HEK293 (cell line): Measurements from ENCODE around the gene TMEM255B.

Experiments used
- CTCF ChIA-PET: fragments of 350-600 bp; formaldehyde crosslinking; extraction: SDS; loops from one replicate; lab custom pipeline; 2021; ENCODE audit warnings: antibody characterized with exemption; lab: Yijun Ruan, JAX
- POLR2A ChIA-PET: fragments of 300-600 bp; formaldehyde crosslinking; extraction: SDS; loops from one replicate; lab custom pipeline; 2020; ENCODE audit warnings: antibody characterized with exemption, inconsistent platforms; lab: Yijun Ruan, JAX
- H3K27ac ChIP-seq: fragments of 200-500 bp; sonication (Bioruptor generic); 2 replicates; pipeline ENCODE4 v1.5.1; 2014; ENCODE audit warnings: low read depth, low read length, control low read depth, inconsistent platforms; ENCODE audit errors: extremely low read depth
- H3K36me3 ChIP-seq, 2 experiments: fragments of 200-500 bp in 1 of 2; sonication (Bioruptor generic) in 1 of 2; 1 replicate in 1 of 2; 2 replicates in 1 of 2; pipeline ENCODE4 v1.5.1; 2014 to 2017; ENCODE audit warnings: inconsistent platforms in 2 of 2, low read length in 2 of 2; ENCODE audit not compliant: control insufficient read depth in 2 of 2, insufficient read depth in 1 of 2
- H3K4me1 ChIP-seq: fragments of 200-500 bp; sonication (Bioruptor generic); 2 replicates; pipeline ENCODE4 v1.5.1; 2014; ENCODE audit warnings: mild to moderate bottlenecking, low read length, inconsistent platforms; ENCODE audit not compliant: control insufficient read depth, insufficient read depth
- H3K4me3 ChIP-seq: 2 replicates; pipeline ENCODE4 v1.5.1; 2011; ENCODE audit warnings: low read depth, mild to moderate bottlenecking, control low read depth, low read length, moderate library complexity
- H3K9me3 ChIP-seq: fragments of 200-500 bp; sonication (Bioruptor generic); 2 replicates; pipeline ENCODE4 v1.5.1; 2014; ENCODE audit warnings: low read depth, low read length, inconsistent platforms; ENCODE audit not compliant: control insufficient read depth, insufficient read depth
- EGR2 ChIP-seq: fragments of 450-650 bp; formaldehyde crosslinking; IDR thresholded peaks from 2 replicates; pipeline ENCODE4 v1.5.1; 2016; ENCODE audit warnings: low read depth, missing biosample characterization, missing genetic modification characterization
- FEZF1 ChIP-seq: fragments of 450-650 bp; formaldehyde crosslinking; IDR thresholded peaks from 2 replicates; pipeline ENCODE4 v1.5.1; 2016; ENCODE audit warnings: missing biosample characterization, missing genetic modification characterization
- MEIS1 ChIP-seq: sonication (generic); formaldehyde crosslinking; IDR thresholded peaks from 2 replicates; pipeline ENCODE4 v1.8.1; 2022; ENCODE audit warnings: missing genetic modification reagents, mild to moderate bottlenecking, borderline replicate concordance
- RBAK ChIP-seq: fragments of 450-650 bp; formaldehyde crosslinking; IDR thresholded peaks from 2 replicates; pipeline ENCODE4 v1.5.1; 2016; ENCODE audit warnings: missing biosample characterization, missing genetic modification characterization
- SALL2 ChIP-seq: fragments of 450-650 bp; formaldehyde crosslinking; IDR thresholded peaks from 2 replicates; pipeline ENCODE4 v1.5.0; 2017; ENCODE audit warnings: missing biosample characterization, mild to moderate bottlenecking, missing genetic modification characterization, borderline replicate concordance
- WT1 ChIP-seq: fragments of 450-650 bp; formaldehyde crosslinking; IDR thresholded peaks from 2 replicates; pipeline ENCODE4 v1.5.1; 2016; ENCODE audit warnings: missing biosample characterization, missing genetic modification characterization
- ZBTB1 ChIP-seq: fragments of 450-650 bp; formaldehyde crosslinking; IDR thresholded peaks from 2 replicates; pipeline ENCODE4 v1.5.1; 2016; ENCODE audit warnings: missing biosample characterization, missing genetic modification characterization
- ZNF112 ChIP-seq: fragments of 450-650 bp; formaldehyde crosslinking; IDR thresholded peaks from 2 replicates; pipeline ENCODE4 v1.5.0; 2017; ENCODE audit warnings: missing biosample characterization, missing genetic modification characterization
- ZNF169 ChIP-seq: fragments of 450-650 bp; formaldehyde crosslinking; IDR thresholded peaks from 2 replicates; pipeline ENCODE4 v1.5.1; 2016; ENCODE audit warnings: missing biosample characterization, missing genetic modification characterization
- ZNF184 ChIP-seq: fragments of 450-650 bp; IDR thresholded peaks from 2 replicates; pipeline ENCODE4 v1.5.1; 2018; ENCODE audit warnings: missing biosample characterization, mild to moderate bottlenecking, missing genetic modification characterization
- ZNF600 ChIP-seq: fragments of 450-650 bp; formaldehyde crosslinking; IDR thresholded peaks from 2 replicates; pipeline ENCODE4 v1.5.1; 2016; ENCODE audit warnings: missing biosample characterization, missing genetic modification characterization
- ZNF677 ChIP-seq: fragments of 450-650 bp; IDR thresholded peaks from 2 replicates; pipeline ENCODE4 v1.5.0; 2018; ENCODE audit warnings: missing biosample characterization, mild to moderate bottlenecking, missing genetic modification characterization, moderate library complexity
- ZNF777 ChIP-seq: fragments of 450-650 bp; formaldehyde crosslinking; IDR thresholded peaks from 2 replicates; pipeline ENCODE4 v1.5.1; 2017; ENCODE audit warnings: missing biosample characterization, missing genetic modification characterization, borderline replicate concordance
- ZNF791 ChIP-seq: fragments of 450-650 bp; formaldehyde crosslinking; IDR thresholded peaks from 2 replicates; pipeline ENCODE4 v1.5.1; 2016; ENCODE audit warnings: missing biosample characterization, missing genetic modification characterization
- ZNF792 ChIP-seq: fragments of 450-650 bp; formaldehyde crosslinking; IDR thresholded peaks from 2 replicates; pipeline ENCODE4 v1.5.1; 2016; ENCODE audit warnings: missing biosample characterization, missing genetic modification characterization
- TF ChIP-seq, protein P1 (sequence below): fragments of 450-650 bp; formaldehyde crosslinking; IDR thresholded peaks from 2 replicates; pipeline ENCODE4 v1.5.1; 2016; ENCODE audit warnings: missing biosample characterization, missing genetic modification characterization
- TF ChIP-seq, protein P2 (sequence below): fragments of 450-650 bp; formaldehyde crosslinking; IDR thresholded peaks from 2 replicates; pipeline ENCODE4 v1.5.1; 2016; ENCODE audit warnings: missing biosample characterization, missing genetic modification characterization, borderline replicate concordance
- TF ChIP-seq, protein P3 (sequence below): fragments of 450-650 bp; formaldehyde crosslinking; conservative IDR thresholded peaks from 2 replicates; pipeline ENCODE4 v1.5.1; 2016; ENCODE audit warnings: low read depth, missing biosample characterization, missing genetic modification characterization
- TF ChIP-seq, protein P4 (sequence below): fragments of 450-650 bp; formaldehyde crosslinking; IDR thresholded peaks from 2 replicates; pipeline ENCODE4 v1.5.1; 2016; ENCODE audit warnings: missing biosample characterization, missing genetic modification characterization
- TF ChIP-seq, protein P5 (sequence below): fragments of 450-650 bp; formaldehyde crosslinking; IDR thresholded peaks from 2 replicates; pipeline ENCODE4 v1.5.1; 2017; ENCODE audit warnings: missing biosample characterization, missing genetic modification characterization

The TMEM255B gene

DNA sequence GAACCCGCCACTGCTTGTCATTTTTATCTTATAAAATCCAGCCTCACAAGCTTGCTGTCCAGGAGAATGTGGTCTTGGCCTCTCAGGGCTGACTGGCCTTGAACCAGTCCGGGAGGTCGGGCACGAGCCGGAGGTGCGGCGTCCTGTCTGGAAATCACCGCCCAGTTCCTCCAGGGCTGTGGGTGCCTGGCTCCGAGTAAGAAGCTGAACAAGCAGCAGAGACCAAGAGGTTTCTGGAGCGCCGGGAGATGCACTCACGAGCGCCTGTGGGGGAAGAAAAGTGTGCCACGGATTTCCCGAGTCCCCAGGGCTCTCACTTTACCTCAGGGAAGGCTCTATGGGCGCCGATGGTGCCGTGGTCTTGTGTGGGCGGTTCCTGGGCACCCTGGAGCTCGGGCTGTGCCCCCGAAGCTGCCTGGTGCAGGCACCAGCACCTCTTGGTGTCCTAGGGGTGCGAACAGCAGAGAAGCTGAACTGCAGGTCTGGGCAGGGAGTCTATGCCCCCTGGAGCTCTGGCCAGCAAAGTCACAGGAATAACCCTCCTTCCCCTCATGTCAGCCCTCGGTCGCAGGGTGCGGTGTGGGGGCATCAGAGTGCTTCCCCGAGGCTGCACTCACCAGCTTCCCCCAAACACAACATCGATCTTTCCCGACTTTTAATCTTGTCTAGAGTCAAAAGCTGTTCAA lies 54.9 kb downstream of the TMEM255B start:
- ChIA-PET CTCF (interaction anchor here (0.7 to 1.2 kb wide), 3 partner anchors 36 to 387 kb away, joined by 3 to 4 read pairs (median 3); no protein-coding TSS in a partner anchor), POLR2A (interaction anchor here (0.6 kb wide), 1 partner anchor 194 kb away, joined by 3 read pairs; no protein-coding TSS in a partner anchor)
- no peak overlapping the region for H3K27ac ChIP-seq

More for the DNA sequence above, 54.9 kb downstream of the TMEM255B start:
- H3K4me3 ChIP-seq, result no peak overlapping the region
- no peaks in the 10 kb centered on the region for H3K4me1 ChIP-seq
- no peaks in the 10 kb centered on the region for H3K9me3 ChIP-seq
- TF ChIP-seq, protein P1, sequence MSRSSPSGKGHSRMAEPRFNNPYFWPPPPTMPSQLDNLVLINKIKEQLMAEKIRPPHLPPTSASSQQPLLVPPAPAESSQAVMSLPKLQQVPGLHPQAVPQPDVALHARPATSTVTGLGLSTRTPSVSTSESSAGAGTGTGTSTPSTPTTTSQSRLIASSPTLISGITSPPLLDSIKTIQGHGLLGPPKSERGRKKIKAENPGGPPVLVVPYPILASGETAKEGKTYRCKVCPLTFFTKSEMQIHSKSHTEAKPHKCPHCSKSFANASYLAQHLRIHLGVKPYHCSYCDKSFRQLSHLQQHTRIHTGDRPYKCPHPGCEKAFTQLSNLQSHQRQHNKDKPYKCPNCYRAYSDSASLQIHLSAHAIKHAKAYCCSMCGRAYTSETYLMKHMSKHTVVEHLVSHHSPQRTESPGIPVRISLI (tag by site-specific recombination), result no peak
- TF ChIP-seq FEZF1, result no peak
- TF ChIP-seq ZNF112 (tag by site-specific recombination), result no peak
- TF ChIP-seq ZNF792 (tag by site-specific recombination), result no peak
- no peak for TF ChIP-seq RBAK
- no peak for TF ChIP-seq ZBTB1 (tag by site-specific recombination)
- TF ChIP-seq ZNF777, result no peak
- no peak for TF ChIP-seq SALL2
- TF ChIP-seq, protein P2, sequence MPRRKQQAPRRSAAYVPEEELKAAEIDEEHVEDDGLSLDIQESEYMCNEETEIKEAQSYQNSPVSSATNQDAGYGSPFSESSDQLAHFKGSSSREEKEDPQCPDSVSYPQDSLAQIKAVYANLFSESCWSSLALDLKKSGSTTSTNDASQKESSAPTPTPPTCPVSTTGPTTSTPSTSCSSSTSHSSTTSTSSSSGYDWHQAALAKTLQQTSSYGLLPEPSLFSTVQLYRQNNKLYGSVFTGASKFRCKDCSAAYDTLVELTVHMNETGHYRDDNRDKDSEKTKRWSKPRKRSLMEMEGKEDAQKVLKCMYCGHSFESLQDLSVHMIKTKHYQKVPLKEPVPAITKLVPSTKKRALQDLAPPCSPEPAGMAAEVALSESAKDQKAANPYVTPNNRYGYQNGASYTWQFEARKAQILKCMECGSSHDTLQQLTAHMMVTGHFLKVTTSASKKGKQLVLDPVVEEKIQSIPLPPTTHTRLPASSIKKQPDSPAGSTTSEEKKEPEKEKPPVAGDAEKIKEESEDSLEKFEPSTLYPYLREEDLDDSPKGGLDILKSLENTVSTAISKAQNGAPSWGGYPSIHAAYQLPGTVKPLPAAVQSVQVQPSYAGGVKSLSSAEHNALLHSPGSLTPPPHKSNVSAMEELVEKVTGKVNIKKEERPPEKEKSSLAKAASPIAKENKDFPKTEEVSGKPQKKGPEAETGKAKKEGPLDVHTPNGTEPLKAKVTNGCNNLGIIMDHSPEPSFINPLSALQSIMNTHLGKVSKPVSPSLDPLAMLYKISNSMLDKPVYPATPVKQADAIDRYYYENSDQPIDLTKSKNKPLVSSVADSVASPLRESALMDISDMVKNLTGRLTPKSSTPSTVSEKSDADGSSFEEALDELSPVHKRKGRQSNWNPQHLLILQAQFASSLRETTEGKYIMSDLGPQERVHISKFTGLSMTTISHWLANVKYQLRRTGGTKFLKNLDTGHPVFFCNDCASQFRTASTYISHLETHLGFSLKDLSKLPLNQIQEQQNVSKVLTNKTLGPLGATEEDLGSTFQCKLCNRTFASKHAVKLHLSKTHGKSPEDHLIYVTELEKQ, result no peak
- TF ChIP-seq, protein P3, sequence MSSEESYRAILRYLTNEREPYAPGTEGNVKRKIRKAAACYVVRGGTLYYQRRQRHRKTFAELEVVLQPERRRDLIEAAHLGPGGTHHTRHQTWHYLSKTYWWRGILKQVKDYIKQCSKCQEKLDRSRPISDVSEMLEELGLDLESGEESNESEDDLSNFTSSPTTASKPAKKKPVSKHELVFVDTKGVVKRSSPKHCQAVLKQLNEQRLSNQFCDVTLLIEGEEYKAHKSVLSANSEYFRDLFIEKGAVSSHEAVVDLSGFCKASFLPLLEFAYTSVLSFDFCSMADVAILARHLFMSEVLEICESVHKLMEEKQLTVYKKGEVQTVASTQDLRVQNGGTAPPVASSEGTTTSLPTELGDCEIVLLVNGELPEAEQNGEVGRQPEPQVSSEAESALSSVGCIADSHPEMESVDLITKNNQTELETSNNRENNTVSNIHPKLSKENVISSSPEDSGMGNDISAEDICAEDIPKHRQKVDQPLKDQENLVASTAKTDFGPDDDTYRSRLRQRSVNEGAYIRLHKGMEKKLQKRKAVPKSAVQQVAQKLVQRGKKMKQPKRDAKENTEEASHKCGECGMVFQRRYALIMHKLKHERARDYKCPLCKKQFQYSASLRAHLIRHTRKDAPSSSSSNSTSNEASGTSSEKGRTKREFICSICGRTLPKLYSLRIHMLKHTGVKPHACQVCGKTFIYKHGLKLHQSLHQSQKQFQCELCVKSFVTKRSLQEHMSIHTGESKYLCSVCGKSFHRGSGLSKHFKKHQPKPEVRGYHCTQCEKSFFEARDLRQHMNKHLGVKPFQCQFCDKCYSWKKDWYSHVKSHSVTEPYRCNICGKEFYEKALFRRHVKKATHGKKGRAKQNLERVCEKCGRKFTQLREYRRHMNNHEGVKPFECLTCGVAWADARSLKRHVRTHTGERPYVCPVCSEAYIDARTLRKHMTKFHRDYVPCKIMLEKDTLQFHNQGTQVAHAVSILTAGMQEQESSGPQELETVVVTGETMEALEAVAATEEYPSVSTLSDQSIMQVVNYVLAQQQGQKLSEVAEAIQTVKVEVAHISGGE (tag by site-specific recombination), result no peak
- no peak for TF ChIP-seq EGR2 (tag by site-specific recombination)
- no peak for TF ChIP-seq MEIS1 (CRISPR knock-in tag)
- TF ChIP-seq, protein P4, sequence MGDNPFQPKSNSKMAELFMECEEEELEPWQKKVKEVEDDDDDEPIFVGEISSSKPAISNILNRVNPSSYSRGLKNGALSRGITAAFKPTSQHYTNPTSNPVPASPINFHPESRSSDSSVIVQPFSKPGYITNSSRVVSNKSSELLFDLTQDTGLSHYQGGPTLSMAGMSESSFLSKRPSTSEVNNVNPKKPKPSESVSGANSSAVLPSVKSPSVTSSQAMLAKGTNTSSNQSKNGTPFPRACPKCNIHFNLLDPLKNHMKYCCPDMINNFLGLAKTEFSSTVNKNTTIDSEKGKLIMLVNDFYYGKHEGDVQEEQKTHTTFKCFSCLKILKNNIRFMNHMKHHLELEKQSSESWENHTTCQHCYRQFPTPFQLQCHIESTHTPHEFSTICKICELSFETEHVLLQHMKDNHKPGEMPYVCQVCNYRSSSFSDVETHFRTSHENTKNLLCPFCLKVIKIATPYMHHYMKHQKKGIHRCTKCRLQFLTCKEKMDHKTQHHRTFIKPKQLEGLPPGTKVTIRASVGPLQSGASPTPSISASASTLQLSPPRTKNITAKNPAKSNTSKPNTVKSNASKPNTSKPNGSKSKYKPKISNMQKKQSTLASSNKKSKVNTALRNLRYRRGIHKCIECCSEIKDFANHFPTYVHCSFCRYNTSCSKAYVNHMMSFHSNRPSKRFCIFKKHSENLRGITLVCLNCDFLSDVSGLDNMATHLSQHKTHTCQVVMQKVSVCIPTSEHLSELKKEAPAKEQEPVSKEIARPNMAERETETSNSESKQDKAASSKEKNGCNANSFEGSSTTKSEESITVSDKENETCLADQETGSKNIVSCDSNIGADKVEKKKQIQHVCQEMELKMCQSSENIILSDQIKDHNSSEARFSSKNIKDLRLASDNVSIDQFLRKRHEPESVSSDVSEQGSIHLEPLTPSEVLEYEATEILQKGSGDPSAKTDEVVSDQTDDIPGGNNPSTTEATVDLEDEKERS (tag by site-specific recombination), result no peak
- TF ChIP-seq ZNF600 (tag by site-specific recombination), result no peak
- TF ChIP-seq ZNF184, result no peak
- TF ChIP-seq, protein P5, sequence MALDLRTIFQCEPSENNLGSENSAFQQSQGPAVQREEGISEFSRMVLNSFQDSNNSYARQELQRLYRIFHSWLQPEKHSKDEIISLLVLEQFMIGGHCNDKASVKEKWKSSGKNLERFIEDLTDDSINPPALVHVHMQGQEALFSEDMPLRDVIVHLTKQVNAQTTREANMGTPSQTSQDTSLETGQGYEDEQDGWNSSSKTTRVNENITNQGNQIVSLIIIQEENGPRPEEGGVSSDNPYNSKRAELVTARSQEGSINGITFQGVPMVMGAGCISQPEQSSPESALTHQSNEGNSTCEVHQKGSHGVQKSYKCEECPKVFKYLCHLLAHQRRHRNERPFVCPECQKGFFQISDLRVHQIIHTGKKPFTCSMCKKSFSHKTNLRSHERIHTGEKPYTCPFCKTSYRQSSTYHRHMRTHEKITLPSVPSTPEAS, result no peak
- no peak for TF ChIP-seq ZNF677
- TF ChIP-seq WT1 (tag by site-specific recombination), result no peak
- TF ChIP-seq ZNF169 (tag by site-specific recombination), result no peak
- TF ChIP-seq ZNF791 (tag by site-specific recombination), result no peak
- no peaks in the 10 kb centered on the region for H3K36me3 ChIP-seq
